HG03045 (cell line): ENCODE data around the gene IDH2.
"Not testable (repeated sequence)": the region's sequence is repeated elsewhere in the genome, so short reads cannot be mapped to it uniquely, and the experiment has no call there.

ENCODE experiments used
- ATAC-seq: cut with Tn5 transposase; IDR thresholded peaks from one replicate; pipeline ENCODE4 v1.9.1; 2021; ENCODE audit warnings: mild to moderate bottlenecking, moderate library complexity; ENCODE audit not compliant: unreplicated experiment

IDH2 gene

DNA sequence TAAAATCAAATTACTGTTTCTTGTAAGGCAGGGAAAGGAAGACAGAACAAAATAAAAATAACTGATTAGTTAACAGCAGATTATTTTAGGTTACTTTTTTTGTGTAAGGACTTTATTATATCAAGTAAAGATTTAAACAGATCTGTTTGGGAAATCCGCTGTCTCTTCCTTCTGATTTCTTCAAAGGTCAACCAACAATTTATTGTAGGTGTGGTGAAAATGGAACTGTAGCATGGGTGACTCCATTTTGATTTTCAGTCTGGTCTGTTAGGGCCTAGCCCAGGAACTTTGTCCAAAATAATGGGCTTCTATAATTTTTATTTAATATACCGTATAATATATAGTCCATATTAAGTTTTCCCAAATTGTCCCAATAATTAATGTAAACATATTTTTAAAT is 13.5 kb upstream of the IDH2 start:
- ATAC-seq: no peak

DNA sequence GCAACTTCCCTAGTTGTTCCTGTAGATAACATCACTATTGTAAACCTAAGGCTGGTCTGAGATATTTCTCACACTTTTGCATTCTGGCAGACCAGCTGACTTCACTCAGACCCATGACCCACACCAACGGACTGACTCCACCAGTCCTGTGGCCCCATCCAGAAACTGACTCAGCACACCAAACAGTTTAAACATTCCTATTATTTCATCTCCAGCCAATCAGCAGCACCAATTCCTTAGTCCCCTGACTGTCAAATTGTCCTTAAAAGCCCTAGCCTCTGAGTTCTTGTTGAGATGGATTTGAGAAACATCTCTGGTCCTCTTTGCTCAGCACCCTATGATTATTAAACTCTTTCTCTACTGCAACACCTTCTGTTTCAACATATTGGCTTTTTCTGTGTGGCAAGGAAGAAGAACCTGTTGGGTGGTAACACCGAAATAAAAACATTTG is 12.2 kb upstream of the IDH2 start:
- ATAC-seq: no peak

DNA sequence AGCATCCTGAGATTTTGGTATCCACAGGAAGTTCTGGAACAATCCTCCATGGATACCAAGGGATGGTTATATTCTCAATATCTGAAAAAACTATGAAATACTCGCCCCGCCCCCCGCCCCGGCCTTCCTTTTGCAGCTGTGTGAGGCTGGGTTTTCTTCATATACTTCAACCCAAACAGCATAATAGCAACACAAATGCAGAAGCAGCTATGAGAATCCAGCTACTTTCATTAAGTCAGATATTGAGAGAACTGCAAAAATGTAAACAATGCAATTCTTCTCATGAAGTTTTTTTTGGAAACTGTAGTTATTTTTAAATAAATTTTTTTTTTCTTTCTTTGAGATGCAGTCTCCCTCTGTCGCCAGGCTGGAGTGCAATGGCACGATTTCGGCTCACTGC is 10.9 kb upstream of the IDH2 start:
- ATAC-seq: no peak

DNA sequence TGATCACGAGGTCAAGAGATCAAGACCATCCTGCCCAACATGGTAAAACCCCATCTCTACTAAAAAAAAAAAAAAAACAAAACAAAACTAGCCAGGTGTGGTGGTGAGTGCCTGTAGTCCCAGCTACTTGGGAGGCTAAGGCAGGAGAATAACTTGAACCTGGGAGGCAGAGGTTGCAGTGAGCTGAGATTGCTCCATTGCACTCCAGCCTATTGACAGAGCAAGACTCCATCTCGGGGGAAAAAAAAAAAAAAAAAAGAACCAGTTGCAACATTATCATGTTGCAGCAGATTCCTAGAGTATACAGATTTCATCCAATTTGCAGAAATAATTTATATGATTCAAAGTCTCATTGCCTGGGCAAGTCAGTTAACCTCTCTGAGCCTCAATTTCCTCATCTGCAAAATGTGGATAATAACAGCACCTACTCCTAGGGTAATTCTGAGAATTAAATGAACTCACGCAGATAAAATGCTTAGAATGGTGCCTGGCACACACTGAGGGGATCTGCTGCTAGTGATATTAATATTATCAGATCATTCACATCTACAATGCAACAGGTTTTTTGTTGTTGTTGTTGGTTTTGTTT is 7.0 kb upstream of the IDH2 start:
- not testable (repeated sequence) for ATAC-seq

DNA sequence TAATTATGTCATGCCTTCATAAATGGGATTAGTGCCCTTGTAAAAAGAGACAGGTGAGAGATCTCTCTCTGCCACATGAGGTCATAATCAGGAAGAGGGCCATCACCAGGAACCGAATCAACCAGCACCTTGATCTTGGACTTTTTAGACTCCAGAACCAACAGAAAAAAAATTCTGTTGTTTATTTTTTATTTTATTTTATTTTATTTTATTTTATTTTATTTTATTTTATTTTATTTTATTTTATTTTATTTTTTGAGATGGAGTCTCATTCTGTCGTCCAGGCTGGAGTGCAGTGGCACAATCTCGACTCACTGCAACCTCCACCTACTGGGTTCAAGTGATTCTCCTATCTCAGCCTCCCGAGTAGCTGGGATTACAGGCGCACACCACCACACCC is 5.8 kb upstream of the IDH2 start:
- not testable (repeated sequence) for ATAC-seq

DNA sequence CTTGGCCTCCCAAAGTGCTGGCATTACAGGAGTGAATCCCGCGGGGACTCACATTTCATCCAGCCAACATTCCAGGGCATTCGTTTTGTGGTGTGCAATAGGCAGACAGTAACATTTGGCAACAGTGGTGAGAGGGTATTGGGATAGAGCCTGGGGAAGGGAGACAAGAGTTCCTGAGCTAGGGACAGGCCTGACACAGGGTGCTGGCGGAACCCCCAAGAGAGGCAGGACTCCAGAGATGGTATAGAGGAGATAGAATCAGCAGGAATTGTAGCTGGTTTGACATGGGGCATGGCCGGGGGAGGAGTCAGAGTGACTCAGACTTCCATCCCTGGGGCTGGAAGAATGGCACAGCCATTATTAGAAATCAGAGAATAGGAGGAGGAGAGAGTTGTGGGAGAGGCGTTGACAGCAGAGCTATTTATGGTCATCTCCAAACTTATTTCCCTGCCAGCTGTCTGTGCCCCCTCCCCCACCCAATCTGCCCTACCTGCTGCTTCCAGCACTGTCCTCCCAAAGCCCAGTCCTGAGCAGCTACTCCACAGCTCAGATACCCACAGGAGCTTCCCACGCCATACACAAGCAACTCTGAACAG is 4.4 kb upstream of the IDH2 start:
- ATAC-seq: no peak

DNA sequence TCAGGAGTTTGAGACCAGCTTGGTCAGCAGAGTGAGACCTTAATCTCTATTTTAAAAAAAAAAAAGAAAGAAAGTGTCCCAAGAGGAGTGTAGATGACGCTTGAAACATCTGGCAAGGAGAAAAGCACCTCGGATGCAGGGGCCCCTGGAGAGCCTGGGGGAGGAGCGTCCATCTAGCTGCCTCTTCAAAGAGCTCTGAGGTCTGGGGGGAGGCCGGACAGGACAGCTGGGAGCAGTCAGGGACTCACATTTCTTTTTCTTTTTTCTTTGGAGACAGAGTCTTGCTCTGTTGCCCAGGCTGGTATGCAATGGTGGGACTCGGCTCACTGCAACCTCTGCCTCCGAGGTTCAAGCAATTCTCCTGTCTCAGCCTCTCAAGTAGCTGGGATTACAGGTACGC is 3.3 kb upstream of the IDH2 start:
- ATAC-seq: no peak

DNA sequence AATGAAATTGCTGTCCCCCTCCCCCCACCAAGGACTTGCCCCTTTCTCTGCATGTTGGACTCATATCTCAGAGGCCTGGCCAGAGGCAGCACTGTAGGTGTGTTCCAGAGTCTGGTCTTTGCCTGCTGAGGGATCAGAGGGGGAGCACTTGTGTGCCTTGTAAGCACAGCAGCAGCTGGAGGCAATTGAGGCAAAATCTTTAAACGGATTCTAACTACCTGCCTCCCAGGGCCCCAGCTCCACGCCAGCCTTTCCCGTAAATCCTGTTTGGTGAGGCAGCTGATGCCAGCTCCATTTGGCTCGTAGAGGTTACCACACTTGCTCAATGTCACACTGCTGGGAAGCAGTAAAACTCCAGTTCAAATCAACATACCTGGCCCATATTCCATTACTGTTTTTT is 2.3 kb upstream of the IDH2 start:
- ATAC-seq: no peak

DNA sequence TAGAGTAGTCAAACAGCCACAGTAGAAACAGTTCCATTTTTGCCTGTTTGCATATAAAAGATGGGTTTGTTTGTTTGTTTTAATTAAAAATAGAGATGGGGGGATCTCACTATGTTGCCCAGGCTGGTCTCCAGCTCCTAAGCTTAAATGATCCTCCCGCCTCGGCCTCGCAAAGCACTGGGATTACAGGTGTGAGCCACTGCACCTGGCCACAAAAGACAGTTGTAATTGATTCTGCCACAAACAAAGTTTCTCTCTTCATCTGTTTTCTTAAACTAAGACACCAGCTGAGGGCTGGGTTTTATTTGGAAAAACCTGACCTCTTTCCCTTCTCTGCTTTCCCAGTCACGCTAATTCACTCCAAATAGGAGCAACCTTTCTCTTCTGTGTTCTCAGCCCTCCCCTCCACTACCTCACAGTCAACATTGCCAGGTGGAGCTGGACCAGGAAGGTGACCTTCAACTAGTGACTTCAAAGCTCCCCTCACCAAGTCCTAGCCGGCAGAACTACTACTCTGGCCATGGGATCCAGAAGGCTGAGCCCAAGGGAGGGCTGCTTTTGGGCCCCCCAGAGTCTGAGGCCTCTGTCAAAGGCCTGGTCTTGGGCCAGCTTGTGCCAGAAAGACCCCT is 1.5 kb upstream of the IDH2 start:
- no peak for ATAC-seq

DNA sequence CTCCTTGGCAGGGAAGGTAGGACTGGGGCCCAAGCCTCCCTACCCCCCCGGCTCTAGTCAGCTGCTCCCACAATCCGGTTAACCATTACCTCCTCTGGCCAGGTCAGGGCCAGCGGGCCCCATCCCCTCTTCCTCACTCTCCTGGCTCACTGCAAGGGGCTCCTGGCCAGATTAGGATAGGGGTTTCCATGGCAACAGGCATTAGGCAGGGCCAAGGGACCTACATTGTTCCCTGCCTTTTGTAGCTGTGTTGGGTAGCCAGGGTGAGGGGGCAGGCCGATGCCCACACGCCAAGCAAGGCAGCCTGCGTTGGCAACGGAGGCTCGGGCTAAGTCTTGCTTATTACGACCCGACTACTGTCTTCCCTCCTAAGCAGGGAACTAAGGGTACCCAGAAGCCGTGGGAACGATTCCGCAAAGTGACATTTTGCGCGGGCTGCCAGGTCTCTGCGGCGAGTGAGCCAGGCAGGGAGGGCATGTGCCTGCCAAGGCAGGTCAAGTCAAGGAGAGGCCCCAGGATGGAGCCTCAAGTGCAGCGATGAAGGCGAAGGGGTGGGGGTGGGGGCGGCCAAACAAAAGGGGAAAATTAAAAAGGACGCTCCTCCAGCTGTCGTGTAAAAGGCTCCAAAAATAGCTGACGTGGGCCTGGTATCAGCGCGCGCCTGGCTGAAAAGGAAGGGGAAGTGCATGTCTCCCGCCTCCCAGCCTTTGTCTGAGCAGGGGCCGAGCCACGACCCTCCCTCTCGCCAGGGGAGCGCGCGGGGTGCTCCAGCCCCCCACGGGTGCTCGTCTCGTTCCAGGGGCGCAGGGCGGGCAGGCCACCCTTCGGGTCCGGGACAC is 919 bp downstream of the IDH2 start:
- ATAC-seq: no peak

DNA sequence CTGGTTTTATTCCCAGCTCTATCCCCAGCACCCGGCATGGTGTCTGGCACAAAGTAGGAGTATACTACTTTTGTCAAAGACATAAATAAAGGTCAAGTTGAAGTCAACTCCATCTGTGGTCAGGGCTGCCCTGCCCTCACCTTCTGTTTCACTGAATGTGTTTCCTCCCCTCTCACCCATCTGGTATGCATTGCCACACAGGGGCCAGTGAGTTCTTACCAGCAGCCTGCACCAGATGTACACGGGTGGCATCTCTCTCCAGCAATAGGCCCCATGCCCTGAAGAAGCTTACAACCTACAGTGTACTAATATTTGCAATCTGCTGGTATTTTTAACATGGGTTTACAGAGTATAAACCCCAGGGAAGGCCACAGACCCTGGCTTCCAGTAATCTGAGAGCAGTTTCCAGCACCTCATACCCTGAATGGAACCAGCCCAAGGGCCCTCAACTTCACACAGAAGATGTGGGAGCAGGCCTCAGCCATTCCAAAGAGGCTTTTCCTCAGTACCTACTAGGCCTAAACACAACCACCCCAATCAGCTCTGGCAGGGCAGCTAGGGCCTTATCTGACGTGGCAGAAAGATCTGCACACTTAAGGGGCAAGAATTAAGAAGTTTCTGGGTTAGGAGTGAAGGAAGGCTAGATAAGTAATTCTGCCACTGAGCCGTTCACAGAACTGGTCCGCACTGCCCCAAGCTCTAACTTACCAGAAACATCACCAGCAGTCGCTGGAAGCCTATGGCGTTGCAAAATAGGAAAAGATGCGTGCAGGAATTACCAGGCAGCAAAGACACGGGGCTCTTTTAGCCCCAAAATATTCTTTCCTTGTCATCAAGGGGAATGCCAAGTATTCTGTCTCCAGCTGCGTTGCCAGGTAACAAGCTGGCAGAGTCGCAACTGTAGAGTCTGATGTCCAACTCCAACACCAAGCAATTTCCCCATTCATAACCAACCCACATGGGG is 2.1 kb downstream of the IDH2 start:
- no peak for ATAC-seq

DNA sequence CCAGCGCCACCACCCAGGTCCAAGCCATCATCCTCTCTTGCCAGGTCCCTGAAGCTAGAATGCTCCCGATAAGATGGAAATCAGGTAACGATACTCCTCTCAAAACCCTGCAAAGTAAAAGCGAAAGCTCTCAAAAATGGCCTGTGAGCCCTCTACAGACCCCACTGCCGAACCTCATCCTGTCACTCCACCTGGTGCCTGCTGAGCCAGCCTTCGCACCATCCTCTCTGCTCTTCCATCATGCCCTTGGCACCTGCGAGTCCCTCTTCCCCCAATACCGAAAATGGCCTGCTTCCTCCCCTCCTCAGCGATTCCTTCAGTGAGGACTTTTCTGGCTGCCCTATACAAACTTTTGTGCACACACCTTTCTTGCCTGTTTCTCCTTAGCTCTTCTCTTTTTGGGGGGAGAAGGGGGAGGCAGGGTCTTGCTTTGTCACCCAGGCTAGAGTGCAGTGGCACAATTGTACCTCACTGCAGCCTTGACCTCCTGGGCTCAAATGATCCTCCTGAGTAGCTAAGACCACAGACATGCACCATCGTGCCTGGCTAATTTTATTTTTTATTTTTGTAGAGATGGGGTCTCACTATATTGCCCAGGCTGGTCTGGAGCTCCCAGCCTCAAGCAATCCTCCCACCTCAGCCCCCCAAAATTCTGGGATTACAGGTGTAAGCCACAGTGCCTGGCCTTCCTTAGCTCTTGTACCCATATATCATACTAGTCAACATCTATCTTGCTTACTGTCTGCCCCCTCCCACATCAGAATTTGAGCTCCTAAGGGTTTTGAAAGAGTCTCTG is 3.0 kb downstream of the IDH2 start:
- ATAC-seq: no peak

DNA sequence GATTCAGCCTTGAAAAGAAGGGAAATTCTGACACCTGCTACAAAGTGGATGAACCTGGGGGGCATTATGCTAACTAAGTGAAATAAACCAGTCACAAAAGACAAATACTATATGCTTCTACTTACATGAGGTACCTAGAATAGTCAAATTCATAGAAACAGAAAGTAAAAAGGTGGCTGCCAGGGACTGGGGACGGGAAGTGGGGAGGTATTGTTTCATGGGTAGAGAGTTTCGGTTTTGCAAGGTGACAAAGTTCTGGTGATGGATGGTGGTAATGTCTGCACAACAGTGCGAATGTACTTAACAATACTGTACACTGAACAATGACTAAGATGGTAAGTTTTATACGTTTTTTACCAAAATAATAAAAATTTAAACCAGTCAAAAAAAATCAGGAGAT is 4.8 kb downstream of the IDH2 start:
- peak; percentile 47 for ATAC-seq

DNA sequence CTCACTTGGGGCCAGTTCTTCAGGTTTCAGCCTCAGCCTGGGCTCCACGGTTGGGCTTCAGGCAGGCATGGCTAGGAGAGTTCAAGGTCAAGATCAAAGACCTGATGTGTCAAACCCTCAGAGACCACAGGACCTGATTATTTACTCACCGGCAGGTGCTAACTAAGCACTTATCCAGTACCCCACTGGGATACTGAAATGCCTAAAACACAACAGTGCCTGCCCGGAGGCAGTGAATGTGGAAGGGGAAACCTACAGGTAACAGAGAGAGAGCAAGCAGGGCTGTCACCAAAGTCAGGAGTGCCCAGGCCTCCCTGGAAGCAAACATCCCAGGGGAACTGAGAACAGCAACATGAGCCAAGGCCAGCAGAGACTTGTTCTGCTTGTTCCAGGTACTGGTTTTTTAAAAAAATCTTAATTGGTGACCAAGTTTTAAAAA is 6.7 kb downstream of the IDH2 start:
- no peak for ATAC-seq

DNA sequence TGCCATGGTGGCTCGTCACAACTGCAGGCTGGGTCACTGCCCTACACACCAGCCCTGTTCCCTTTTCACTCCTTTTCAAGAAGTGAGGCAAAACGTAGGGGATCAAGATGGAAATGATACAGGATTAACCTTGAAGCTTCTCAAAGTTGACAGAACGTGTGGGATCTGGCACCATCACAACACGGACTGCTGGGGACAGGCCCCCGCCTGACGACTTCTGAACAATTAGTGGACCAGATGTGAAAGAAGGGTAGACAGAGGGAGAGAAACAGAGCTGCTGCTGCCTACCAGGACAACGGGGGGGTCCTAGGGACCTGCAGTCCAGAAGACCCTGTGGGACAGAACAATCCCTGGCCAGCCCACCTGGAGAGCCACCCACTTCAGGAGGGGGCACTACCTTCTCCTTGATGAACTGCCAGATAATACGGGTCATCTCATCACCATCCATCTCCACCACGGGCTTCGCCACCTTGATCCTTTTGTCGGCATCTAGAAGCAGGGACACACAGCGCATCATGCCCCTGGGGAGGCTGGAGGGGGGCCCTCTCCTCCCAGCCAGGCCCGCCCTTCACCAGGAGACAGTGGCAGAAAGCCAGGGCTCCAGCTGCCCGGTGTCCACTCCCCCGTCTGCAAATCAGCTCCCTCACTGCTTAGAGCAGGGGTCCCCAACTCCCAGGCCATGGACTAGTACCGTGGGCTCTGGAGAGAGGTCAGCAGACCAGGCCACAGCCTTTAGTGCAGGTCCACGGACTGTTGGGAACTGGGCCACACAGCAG is 10.9 kb downstream of the IDH2 start:
- no peak for ATAC-seq

DNA sequence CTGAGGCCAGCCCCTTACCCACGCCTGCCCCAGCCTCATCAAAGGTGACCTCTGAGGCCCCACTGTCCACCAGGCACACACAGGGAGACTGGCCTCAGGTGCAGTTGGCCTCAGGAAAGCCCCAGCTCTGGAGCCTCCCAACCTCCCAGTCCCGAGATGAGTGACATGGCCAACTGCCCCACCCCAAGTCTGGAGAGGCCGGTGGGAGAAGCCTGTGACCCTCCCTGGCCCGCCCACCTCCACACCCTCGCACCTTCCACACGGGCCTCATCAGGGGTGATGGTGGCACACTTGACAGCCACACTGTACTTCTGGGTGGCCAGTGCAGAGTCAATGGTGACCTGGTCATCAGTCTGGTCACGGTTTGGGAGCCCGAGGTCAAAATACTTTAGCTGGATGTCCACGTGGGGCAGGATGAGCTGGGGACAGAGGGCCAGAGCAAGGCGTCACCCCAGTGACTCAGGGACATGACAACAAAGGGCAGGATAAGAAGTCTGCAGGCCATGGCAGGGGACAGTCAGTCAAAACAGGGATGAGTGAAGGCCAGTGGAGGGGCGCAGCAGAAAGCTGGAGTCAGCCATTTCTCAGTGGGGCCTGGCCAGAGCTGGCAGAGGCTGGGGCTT is 11.9 kb downstream of the IDH2 start:
- ATAC-seq: no peak

DNA sequence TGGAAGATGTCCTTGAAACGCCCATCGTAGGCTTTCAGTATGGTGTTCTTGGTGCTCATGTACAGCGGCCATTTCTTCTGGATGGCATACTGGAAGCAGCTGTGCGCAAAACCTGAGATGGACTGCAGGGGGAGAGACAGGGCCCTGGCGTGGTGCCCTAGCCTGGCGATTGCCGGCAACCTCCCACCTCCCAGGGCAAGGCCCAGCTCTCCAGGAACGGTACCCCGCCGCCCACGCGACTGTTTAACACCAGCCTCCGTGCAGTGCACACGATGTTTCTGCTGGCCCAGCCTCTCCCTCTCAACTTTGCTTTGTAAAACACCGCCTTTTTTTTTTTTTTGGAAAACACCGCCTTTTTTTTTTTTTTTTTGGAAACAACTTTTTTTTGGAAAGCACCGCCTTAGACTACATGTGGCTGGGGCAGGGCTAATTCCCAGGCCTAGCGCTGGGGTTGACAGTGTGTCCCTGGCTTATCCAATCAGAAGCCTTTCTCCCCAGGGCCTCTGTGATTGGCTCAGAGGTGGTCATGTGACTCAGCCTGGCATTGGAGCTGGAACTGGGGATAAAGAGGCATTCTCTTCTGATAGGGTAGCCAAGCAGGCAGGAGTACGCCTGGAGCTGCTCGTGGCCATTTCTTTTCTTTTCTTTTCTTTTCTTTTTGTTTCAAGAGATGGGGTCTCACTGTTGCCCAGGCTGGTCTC is 14.7 kb downstream of the IDH2 start:
- ATAC-seq: no peak

DNA sequence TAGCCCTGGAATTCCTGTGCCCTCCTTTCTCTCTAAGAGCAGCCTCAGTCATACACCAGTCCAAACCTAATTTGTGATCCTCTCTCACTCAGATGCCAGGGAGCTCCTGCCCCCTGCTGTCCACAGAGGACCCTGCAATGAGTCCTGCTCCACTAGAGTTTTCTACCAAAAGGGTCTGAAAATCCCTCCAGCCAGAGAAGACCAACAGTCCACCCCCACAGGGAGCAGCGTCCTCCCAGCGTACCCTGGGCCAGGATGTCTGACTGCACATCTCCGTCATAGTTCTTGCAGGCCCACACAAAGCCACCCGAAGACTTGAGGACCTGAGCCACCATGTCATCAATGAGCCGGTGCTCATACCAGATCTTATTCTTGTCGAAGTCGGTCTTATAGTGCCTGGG is 15.4 kb downstream of the IDH2 start:
- no peak for ATAC-seq
